ENCODE data around the gene C17orf75. TPM values are rescaled to one million over a fixed set of nuclear protein-coding genes. Genes with fewer than 3 reads are reported as not detected.
"Not testable (repeated sequence)": the region's sequence is repeated elsewhere in the genome, so short reads cannot be mapped to it uniquely, and the experiment has no call there.

C17orf75 gene
- 15.9 TPM for total RNA-seq
- long read RNA-seq, transcript C17orf75-202 (10 exons, 1,642 nt): major isoform, 14 of 18 reads
- long read RNA-seq, partial matches to known transcripts: 0 of 18 reads
- long read RNA-seq, other reads (novel, unspliced or antisense): 4 of 18 reads

GRCh38 chr17:32341857-32342602, at the start of gene C17orf75:
C17orf75 (minus strand) TSS chr17:32342173; CDS start chr17:32342139, 34 bp downstream.
- intact Hi-C loops (cut with DNase I): no loop called here
- ATAC-seq (peak; percentile 96), DNase-seq (ENCODE audit: missing footprints) (peak; percentile 85)

GRCh38 chr17:32388613-32389459, 46.9 kb upstream of the C17orf75 start:
- ATAC-seq (no peak), DNase-seq (ENCODE audit: missing footprints) (no peak)
- intact Hi-C loops (cut with DNase I): no loop called here

- intact Hi-C loops (cut with DNase I); ATAC-seq; DNase-seq (ENCODE audit: missing footprints): not testable (repeated sequence)
Measured at GRCh38 chr17:32388128-32388527, 46.2 kb upstream of the C17orf75 start.

GRCh38 chr17:32386844-32387243, 44.9 kb upstream of the C17orf75 start:
- no peak for ATAC-seq
- intact Hi-C loops (cut with DNase I): no loop called here
- DNase-seq (ENCODE audit: missing footprints): no peak

GRCh38 chr17:32385971-32386370, 44.0 kb upstream of the C17orf75 start:
- ATAC-seq (no peak), DNase-seq (ENCODE audit: missing footprints) (no peak)
- intact Hi-C loops (cut with DNase I): no loop called here

- DNase-seq (ENCODE audit: missing footprints) (no peak), ATAC-seq (no peak)
- intact Hi-C loops (cut with DNase I): no loop called here
Measured at GRCh38 chr17:32385121-32385520, 43.1 kb upstream of the C17orf75 start.

- no peak for ATAC-seq
- DNase-seq (ENCODE audit: missing footprints): no peak
- intact Hi-C loops (cut with DNase I): no loop called here
Measured at GRCh38 chr17:32383926-32384434, 42.0 kb upstream of the C17orf75 start.

- ATAC-seq: no peak
- no peak for DNase-seq (ENCODE audit: missing footprints)
Measured at GRCh38 chr17:32382526-32383223, 40.7 kb upstream of the C17orf75 start.

GRCh38 chr17:32370426-32370825, 28.5 kb upstream of the C17orf75 start:
- intact Hi-C loops (cut with DNase I): no loop called here
- no peak for DNase-seq (ENCODE audit: missing footprints)
- ATAC-seq: no peak

More at GRCh38 chr17:32382526-32383223, 40.7 kb upstream of the C17orf75 start:
- intact Hi-C loops (cut with DNase I): no loop called here

- ATAC-seq: no peak
- intact Hi-C loops (cut with DNase I): no loop called here
- DNase-seq (ENCODE audit: missing footprints): no peak
Measured at GRCh38 chr17:32361270-32361669, 19.3 kb upstream of the C17orf75 start.

GRCh38 chr17:32357615-32358014, 15.6 kb upstream of the C17orf75 start:
- DNase-seq (ENCODE audit: missing footprints) (no peak), ATAC-seq (no peak)
- intact Hi-C loops (cut with DNase I): no loop called here

- ATAC-seq: no peak
- intact Hi-C loops (cut with DNase I): no loop called here
Measured at GRCh38 chr17:32356750-32357149, 14.8 kb upstream of the C17orf75 start.

GRCh38 chr17:32356378-32356743, 14.4 kb upstream of the C17orf75 start:
- intact Hi-C loops (cut with DNase I): no loop called here
- ATAC-seq: no peak
- no peak for DNase-seq (ENCODE audit: missing footprints)

More at GRCh38 chr17:32356750-32357149, 14.8 kb upstream of the C17orf75 start:
- no peak for DNase-seq (ENCODE audit: missing footprints)

GRCh38 chr17:32355649-32356377, 13.8 kb upstream of the C17orf75 start:
- intact Hi-C loops (cut with DNase I): no loop called here
- DNase-seq (ENCODE audit: missing footprints) (no peak), ATAC-seq (no peak)

GRCh38 chr17:32352734-32353133, 10.8 kb upstream of the C17orf75 start:
- intact Hi-C loops (cut with DNase I); ATAC-seq; DNase-seq (ENCODE audit: missing footprints): not testable (repeated sequence)

- DNase-seq (ENCODE audit: missing footprints) (no peak), ATAC-seq (peak; percentile 38)
- intact Hi-C loops (cut with DNase I): no loop called here
Measured at GRCh38 chr17:32350666-32351418, 8.9 kb upstream of the C17orf75 start.

- ATAC-seq (peak; percentile 99), DNase-seq (ENCODE audit: missing footprints) (peak; percentile 97)
- intact Hi-C loops (cut with DNase I): no loop called here
Measured at GRCh38 chr17:32349854-32350665, 8.1 kb upstream of the C17orf75 start, which contains the start of gene ZNF207. ZNF207 (plus strand) TSS chr17:32350157; CDS start chr17:32350286, 129 bp downstream.

Data from Right ventricle myocardium inferior (tissue), 1 donor.